GM18861 (cell line): Measurements from ENCODE around the gene CAMK2A.

Source experiments
- ATAC-seq: cut with Tn5 transposase; IDR thresholded peaks from one replicate; pipeline ENCODE4 v1.9.1; 2021; ENCODE audit not compliant: unreplicated experiment

The CAMK2A gene

DNA sequence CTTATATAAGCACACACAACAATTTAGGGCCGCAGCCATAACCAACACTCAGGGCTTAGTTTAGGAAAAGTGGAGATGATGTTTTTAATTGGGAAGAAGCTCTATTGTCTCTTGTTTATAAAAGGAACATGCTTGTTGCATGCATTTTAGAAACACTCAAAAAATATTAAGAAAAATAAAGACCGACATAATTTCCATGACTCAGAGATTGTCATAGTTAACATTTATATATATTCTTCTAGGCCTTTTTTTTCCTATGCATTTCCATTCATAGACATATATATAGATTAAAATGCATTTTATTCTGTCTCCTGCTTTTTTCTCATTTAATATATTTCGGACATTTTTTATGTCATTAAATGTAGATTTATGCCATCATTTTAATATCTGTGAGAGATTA, 26.7 kb upstream of the CAMK2A start:
- no peak for ATAC-seq

DNA sequence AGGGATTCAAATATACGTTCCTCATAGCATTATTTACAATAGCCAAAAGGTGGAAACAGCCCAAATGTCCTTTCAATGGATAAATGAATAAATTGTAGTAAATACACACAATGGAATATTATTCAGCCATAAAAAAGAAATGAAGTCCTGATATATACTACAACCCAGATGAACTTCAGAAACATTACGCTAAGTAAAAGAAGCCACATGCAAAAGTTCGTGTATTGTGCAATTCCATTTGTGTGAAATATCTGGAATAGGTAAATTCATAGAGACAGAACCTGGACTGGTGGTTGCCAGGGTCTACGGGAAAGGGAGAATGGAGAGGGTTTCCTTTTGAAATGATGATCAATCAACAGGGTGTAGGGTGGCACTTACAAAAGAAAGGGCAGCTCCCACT, 25.7 kb upstream of the CAMK2A start:
- no peak for ATAC-seq

DNA sequence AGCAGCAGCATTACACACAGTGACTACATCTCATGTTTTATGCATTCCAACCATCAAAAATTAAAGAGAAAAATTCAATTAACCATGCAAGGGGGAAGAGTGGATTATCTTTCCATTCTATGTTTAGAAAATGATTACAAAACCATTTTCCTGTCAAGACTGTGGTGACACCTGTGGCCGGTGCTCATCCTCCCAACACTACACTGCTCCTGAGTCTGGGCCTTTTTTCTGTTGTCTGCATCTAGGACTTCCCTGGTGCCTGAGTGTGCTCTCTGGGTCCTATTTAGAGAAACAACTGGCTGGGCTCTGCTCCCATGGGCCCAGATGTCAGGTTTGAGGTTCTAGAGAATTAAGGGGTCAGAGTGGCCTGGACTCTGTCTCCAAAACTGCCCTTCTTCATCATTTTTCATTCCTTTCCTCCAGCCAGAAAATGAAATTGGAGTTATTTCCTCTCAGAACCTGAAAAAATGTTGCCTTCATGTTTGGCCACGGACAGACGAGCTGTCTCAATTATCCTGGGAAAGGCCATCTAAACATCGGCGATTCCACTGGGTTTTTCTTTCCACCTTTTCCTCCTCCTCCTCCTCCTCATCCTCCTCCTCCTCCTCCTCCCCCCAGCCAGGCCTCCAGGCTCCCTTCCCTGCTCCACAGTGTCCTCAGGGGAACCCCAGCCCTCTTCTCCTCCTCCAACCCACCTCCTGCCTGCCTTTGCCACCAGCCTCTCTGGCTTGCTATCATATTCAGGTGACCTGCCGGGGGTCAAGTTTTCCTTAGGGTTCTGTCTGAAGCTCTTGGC, 24.5 kb upstream of the CAMK2A start:
- ATAC-seq = no peak

DNA sequence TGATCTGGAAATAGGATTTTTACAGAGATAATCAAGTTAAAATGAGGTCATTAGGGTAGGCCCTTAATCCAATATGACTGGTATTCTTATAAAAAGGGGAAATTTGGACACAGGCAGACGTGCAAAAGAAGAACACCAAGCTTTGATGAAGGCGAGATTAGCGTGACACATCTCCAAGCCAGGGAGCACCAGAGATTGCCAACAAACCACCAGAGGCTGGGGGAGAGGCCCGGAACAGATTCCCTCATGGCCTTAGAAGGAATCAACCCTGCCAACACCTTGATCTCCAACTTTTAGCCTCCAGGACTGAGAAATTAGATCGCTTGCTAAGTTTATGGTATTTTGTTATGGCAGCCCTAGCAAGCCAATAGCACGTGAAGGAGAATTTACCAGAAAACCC, 23.9 kb upstream of the CAMK2A start:
- no peak for ATAC-seq

DNA sequence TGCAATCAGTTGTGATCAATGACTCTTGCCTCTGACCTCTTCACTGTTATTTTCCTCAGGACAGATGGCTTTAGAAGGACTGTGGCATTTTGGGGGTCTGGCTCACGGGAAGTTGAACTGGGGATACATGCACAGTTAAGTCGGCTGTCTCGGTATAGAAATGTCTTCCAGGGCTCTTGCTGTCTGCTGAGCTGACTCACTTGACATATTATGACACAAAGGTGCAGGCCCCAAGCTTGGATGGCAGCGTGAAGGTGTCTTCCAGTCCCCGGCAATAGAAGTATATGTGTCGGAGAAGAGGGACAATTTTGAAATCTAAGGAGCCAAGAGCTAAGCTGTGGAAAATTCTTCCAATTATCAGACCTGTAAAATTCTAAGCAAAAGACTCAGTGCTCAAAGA, 22.9 kb upstream of the CAMK2A start:
- ATAC-seq = no peak

DNA sequence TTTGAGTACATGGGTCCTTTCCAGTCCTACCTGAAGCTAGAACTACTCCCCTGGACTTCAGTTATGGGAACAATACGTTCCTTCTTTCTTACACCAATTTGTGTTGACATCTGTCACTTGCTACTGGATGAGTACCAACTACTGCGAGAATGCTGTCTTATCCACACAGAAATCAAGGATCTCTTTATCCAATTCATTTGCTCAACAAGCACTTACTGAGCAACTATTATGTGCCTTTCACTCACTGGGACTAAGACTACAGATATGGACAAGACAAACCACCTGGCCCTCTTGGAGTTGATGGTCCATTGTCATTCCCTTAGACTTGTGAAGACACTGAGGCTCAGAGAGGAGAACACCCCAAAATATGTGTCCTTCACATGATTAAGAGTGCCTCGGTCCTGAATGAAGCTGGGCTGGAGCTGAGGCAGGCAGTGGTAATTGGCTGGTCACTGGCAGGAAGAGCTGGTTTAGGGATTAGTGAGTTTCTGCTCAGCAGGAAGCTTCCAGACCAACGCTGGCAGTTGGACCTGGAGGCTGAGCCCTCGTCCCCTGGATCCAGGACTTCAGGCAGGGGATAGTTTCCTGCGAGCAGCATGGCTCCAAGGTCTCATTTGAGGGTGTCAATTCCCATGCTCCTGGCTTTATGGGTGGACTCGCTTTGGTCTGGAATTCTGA, 21.6 kb upstream of the CAMK2A start:
- no peak for ATAC-seq

DNA sequence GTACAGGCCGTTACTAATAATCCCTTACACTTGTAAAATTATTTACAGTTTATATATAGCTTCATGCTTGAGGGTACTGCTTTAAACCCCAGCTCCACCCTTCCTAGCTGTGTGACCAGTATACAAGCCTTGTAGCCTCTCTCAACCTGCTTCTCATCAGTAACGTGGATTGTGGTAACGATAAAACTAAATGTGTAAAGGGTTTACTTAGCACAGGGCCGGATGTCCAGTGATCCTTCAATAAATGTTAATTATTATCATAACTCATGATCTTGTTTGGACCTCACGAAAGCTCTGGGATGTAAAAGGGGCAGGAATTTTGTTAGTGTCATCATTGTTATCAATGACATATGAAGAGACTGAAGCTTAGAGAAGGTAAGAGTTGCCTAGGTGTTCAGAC, 20.7 kb upstream of the CAMK2A start:
- no peak for ATAC-seq

DNA sequence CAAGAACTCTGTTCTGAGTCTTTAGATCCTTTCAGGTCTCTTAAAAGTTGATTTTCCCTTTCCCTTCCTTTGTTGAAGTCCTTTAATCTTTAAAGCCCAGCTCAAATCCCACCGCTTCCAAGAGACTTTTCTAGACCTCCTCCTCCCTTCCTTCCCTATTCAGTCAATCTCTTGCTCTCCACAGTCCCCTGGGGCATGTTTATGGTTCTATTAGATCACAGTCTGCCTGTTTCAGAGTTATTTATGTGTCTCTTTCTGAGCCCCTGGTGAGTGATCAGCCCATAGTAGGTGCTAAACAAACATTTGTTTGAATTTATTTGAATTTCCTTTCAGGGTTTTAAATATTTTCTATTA, 20.3 kb upstream of the CAMK2A start:
- no peak for ATAC-seq

DNA sequence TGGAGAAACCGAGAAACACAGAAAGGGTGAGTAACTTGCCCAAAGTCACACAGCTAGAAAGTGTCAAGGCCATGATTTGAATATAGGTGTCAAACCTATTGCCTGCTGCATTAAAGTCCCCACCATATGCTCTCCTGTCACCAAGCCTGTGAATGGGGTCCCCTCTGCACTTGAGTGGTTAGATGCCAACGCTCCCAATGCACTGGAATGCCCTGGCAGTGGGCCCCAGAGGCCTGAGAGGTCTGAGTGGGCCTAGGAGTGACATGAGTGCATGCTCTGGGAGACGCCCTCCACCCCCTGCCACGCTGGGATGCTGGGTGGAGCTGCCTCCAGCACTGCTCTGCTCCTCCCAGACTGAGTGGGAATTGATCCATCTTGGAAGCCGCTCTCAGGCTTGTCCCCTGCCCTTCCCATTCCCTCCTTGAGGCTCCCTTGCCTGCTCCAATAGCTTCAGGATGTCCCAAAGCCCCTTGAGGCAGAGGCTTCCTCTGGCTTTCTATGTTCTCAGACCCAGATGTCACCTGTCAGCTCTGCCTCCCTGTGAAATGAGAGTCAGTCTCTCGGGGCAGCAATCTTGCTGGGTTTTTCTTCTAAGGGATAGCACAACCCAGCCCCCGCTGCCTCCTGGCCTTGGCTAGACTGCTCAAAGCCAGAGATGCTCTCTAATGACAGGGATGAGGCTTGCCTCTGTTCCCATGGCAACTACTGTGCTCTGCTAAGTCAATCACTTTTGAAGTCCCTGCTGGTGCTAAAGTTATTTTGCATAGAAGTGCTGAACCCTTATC, 19.7 kb upstream of the CAMK2A start:
- ATAC-seq = no peak

DNA sequence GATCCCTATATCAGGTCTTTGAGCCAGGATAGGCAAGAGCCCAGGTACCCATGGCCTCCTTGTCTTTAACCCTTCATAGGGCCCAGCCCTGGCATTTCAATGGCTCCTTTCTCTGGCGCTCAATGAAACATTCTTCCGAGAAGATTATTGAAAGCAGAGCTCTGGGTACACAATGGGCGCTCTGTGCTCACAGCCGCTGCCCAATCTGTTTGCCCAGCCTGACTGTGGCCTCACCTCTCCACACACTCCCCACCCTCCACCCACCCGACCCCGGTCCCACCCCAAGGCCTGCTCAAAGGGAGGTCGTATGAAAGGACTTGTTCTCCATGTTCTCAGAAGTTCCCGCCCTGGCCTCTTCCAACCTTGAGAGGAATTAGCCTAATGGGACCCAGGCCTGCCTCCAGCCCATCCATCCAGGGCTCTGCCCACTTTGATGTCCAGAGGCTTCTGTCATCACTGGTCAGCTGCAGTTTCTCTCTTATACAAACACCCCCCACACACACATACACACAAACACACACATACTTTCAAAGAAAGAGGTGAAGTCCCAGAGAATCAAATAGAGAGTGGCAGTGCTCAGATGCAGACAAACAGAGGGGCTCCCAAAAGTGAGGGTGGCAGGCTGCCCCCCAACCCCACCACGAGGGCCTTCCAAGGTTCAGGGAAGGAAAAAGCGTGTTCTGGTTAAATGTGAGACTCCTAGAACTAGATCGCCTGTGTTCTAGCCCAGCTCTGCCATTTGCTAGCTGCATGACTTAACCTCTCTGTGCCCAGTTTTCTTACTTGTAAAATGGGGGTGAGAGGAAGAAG, 18.2 kb upstream of the CAMK2A start:
- no peak for ATAC-seq

DNA sequence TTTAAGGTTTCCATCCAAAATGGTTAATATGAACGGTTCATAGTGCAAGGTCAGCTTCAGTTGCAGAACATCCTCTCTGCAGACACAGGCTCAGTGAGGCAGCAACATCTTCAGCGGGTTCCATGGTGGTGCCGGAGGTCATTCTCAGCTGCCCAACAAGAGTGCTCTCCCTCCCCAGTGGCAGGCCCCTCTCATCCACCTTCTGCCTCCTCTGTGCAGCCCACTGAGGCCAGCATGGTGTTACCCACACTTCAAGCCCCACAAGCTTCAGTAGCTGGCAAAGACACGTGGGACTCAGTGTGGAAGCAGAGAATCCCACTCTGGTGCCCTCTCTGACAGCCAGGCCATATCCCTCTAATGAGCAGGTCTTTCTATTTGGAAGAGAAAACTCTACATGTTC, 17.2 kb upstream of the CAMK2A start:
- no peak for ATAC-seq

DNA sequence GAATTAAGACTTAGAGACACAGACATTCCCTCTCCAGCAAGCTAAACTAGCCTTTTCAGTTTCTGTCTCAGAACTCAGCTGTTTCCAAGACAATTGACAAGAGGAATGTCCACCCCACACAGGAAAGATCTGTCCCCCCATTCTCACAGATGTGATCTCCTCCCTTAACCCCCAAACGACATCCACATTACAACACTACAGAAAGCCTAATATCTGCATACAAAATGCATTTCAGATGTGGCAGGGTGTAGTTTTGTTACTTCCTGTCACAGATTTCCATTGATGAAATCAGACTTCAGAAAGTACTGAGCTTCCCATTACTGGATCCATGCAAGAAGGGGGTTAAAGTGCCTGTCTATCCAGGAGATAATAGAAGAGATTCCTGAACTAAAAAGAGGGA, 16.0 kb upstream of the CAMK2A start:
- no peak for ATAC-seq

DNA sequence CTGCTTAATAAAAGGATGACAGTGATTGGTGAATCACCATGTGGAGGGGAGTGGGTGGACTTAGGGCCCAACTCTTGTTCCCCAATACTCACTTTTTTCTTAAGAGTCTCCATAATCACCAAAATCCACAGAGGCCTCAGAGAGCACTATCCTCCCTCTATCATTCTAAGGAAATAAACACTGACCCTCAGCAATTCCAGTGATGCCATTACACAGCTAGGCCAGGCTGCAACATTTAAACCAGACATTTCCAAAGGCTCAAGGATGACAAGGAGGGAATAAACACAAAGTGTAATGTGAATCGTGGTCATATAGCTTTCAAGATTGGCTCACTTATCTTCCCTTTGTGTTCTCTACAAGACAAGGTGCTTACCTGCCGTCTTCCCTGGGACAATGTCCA, 15.5 kb upstream of the CAMK2A start:
- ATAC-seq = no peak

DNA sequence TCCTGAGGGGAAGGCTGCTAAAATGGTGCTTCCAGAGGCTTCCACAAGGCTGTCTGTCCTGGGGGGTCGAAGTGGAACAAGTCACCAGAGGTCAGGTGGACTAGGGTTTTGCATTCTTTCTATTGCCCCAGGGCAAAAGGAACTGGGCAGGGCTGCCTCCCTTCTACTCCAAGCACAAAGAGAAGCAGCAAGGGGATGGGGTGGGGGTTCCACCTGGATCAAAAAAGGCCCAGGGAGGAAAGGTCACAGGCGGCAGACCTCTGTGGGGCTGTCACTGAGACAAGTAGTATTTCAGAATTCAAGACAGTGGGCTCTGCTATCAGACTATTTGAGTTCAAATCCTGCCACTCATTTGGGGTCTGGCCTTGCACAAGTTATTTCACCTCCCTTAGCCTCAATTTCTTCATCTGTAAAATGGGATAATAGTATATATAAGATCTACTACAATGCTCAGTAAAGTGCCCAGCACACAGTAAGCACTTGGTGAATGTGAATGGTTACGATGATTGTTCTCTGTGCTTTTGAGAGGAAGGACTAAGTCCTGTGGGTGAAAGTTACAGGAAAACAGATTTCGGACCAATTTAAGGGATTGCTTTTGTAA, 15.0 kb upstream of the CAMK2A start:
- ATAC-seq = no peak

DNA sequence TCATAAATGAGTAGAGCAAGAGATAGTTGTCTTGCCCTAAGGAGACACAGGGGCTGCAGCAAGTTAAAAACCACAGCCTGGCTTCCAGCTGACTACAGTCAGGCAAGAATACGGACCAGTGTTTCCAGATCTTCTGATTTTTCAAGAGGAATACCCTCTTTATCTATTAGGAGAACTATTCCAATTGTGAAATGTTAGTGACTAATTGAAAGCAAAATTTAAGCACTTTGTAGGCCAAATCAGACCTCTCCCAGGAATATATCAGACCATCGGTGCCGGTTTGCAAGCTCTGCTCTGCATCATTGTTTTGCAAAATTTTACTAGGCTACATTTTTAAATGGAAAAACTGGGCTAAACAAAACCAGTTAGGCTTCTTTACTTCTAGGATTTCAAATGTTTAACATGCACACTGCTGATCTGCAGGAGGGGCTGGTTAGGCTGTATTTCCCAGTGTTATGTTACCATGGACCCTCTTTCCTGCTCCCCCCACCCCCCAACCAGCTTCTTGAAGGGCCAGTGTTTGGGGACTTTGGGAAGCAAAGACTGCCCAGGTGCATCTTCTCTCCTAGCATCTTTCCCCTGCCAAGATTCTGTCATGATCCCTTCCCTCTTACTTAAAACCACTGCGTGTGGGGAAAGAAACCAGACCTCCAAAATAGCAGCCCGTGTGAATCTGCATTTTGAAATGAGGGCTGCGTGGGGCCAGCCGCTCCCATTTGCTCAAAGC, 14.2 kb upstream of the CAMK2A start:
- ATAC-seq = no peak

DNA sequence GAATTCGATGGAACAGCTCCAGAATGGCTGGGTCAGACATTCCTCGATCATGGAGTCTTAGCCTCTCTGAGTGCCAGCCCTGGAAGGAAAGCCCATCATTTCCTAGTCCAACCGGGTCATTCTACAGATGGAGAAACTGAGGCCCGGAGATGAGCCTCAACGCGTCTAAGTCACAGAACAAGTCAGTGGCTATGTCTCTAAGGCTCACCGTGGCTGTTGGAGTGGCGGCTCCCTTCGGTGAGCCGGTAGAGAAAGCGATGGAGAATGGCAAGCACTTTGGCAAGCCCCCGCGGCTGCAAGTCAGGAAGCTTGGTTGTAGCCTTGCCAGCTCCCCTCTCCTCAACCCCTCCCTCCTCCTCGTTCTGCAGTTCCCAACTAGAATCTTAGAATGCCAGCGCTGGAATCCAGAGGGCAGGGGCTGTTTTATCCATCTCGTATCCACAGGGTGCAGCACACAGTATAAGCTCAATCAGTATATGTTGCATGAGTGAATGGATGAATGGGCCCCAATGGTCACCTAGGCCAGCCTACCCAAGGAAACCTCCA, 13.6 kb upstream of the CAMK2A start:
- ATAC-seq = no peak

DNA sequence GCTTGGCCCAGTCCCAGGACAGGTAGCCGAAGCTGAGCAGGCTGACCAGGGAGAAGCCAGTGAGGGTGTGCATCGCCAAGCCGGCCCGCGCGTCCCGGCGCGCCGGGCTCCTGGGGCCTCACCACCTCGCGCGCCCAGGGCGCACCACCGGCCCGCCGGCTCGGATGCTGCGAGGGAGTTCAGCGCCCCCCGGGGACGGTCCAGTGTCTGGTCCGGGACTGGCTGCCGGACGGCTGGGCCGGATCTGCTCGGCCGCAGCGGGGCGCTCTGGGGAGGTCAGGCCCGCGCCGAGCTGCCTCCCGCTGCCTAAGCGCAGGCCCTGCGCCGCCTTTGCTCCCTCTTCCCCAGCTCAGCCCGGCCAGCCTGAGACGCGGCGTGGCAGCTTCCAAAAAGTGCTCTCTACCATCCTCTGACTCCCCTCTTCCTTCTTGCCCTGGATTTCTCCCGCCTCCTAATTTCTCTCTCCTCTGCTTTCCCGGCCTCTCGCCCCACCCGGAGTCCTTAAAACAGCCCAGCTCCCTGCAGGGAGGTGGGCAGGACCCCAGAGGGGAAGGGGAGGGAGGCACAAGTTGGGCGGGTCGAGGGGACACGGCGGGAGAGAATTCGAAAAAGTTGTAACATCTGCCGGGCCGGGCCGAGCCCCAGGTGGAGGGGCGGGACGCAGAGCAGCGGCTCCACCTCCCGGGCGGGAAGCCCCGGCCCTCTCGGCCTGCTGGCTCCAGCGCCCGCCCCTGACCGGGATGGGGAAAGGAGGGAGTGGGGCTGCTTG, 12.9 kb upstream of the CAMK2A start, which contains the start of gene ARSI:
ARSI (minus strand) TSS at position 605 of the 769 bp plus-strand sequence; CDS start at position 73, 532 bp downstream.
- no peak for ATAC-seq

DNA sequence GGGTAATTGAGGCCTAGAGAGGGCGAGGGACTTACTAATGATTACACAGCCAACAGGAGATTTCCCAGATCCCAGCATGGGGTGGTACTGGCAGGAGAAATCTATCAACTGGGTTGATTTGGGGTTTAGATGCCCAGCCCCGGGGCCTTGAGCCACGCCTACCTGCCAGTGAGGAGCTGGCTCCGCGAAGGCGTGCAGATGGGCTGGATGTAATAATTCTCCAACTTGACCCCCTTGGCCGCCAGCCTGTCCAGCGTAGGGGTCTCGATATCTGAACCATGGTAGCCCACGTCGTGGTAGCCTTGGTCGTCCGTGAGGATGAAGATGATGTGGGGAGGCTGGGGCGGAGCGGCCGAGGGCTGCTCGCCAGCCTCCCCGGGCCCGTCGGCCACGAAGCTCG, 12.3 kb upstream of the CAMK2A start:
- ATAC-seq = no peak

DNA sequence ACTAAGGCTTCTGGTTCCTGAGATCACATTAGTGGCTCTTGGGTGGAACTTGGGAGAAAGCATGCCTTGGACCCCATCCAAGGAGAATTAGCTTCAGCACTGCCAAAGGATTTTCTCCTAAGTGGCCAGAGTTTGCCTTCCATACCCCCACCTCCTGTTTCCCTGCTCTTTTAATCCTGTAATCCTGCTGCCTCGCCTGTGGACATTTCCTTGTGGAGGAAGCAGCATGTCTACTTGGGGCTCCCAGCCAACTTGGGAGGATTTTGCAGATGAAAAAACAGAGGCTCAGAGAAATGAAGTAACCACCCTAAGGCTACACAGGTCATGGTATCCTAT, 11.6 kb upstream of the CAMK2A start:
- no peak for ATAC-seq
